HEK293 (cell line): ENCODE results near the gene PARP6.
A peak's percentile ranks its signal among the peaks of the same experiment; 100 is the strongest.

Source experiments
- ATF2 ChIP-seq: fragments of 450-650 bp; formaldehyde crosslinking; IDR thresholded peaks from 2 replicates; pipeline ENCODE4 v1.5.1; 2016; ENCODE audit warnings: missing biosample characterization, missing genetic modification characterization, low read depth
- KLF8 ChIP-seq: fragments of 450-650 bp; formaldehyde crosslinking; IDR thresholded peaks from 2 replicates; pipeline ENCODE4 v1.5.1; 2016; ENCODE audit warnings: missing biosample characterization, missing genetic modification characterization
- KLF9 ChIP-seq: fragments of 450-650 bp; formaldehyde crosslinking; IDR thresholded peaks from 2 replicates; pipeline ENCODE4 v1.5.1; 2016; ENCODE audit warnings: missing biosample characterization, missing genetic modification characterization, low read depth
- MEIS1 ChIP-seq: sonication (generic); formaldehyde crosslinking; IDR thresholded peaks from 2 replicates; pipeline ENCODE4 v1.8.1; 2022; ENCODE audit warnings: missing genetic modification reagents, mild to moderate bottlenecking, borderline replicate concordance
- OSR2 ChIP-seq: fragments of 450-650 bp; formaldehyde crosslinking; IDR thresholded peaks from 2 replicates; pipeline ENCODE4 v1.5.1; 2016; ENCODE audit warnings: missing biosample characterization, missing genetic modification characterization
- PRDM10 ChIP-seq: fragments of 450-650 bp; formaldehyde crosslinking; IDR thresholded peaks from 2 replicates; pipeline ENCODE4 v1.5.1; 2016; ENCODE audit warnings: missing biosample characterization, missing genetic modification characterization
- REPIN1 ChIP-seq: fragments of 450-650 bp; formaldehyde crosslinking; IDR thresholded peaks from 2 replicates; pipeline ENCODE4 v1.5.1; 2017; ENCODE audit warnings: missing biosample characterization, missing genetic modification characterization, low read depth
- TCF7L2 ChIP-seq: IDR thresholded peaks from 2 replicates; pipeline ENCODE4 v1.6.1; 2011; ENCODE audit warnings: low read depth, mild to moderate bottlenecking, inconsistent platforms, low read length, moderate library complexity, borderline replicate concordance
- TSHZ1 ChIP-seq: fragments of 450-650 bp; formaldehyde crosslinking; IDR thresholded peaks from 2 replicates; pipeline ENCODE4 v1.5.1; 2016; ENCODE audit warnings: missing biosample characterization, missing genetic modification characterization, borderline replicate concordance
- ZBTB17 ChIP-seq: fragments of 450-650 bp; formaldehyde crosslinking; IDR thresholded peaks from 2 replicates; pipeline ENCODE4 v1.5.1; 2016; ENCODE audit warnings: missing biosample characterization, missing genetic modification characterization
- ZEB2 ChIP-seq: fragments of 450-650 bp; formaldehyde crosslinking; IDR thresholded peaks from 2 replicates; pipeline ENCODE4 v1.5.1; 2016; ENCODE audit warnings: missing biosample characterization, missing genetic modification characterization
- ZFP3 ChIP-seq: fragments of 450-650 bp; formaldehyde crosslinking; IDR thresholded peaks from 2 replicates; pipeline ENCODE4 v1.5.1; 2016; ENCODE audit warnings: low read depth, missing biosample characterization, missing genetic modification characterization
- ZNF148 ChIP-seq: fragments of 450-650 bp; formaldehyde crosslinking; IDR thresholded peaks from 2 replicates; pipeline ENCODE4 v1.5.0; 2017; ENCODE audit warnings: missing biosample characterization, missing genetic modification characterization, borderline replicate concordance
- ZNF184 ChIP-seq: fragments of 450-650 bp; IDR thresholded peaks from 2 replicates; pipeline ENCODE4 v1.5.1; 2018; ENCODE audit warnings: missing biosample characterization, mild to moderate bottlenecking, missing genetic modification characterization
- ZNF280D ChIP-seq: fragments of 450-650 bp; formaldehyde crosslinking; IDR thresholded peaks from 2 replicates; pipeline ENCODE4 v1.5.1; 2016; ENCODE audit warnings: missing biosample characterization, missing genetic modification characterization
- ZNF302 ChIP-seq: fragments of 450-650 bp; formaldehyde crosslinking; IDR thresholded peaks from 2 replicates; pipeline ENCODE4 v1.5.1; 2016; ENCODE audit warnings: missing biosample characterization, missing genetic modification characterization, low read depth
- ZNF48 ChIP-seq: fragments of 450-650 bp; formaldehyde crosslinking; IDR thresholded peaks from 2 replicates; pipeline ENCODE4 v1.5.1; 2016; ENCODE audit warnings: missing biosample characterization, missing genetic modification characterization
- ZNF513 ChIP-seq: fragments of 450-650 bp; IDR thresholded peaks from 2 replicates; pipeline ENCODE4 v1.5.1; 2018; ENCODE audit warnings: missing biosample characterization, missing genetic modification characterization
- ZNF521 ChIP-seq: fragments of 450-650 bp; formaldehyde crosslinking; IDR thresholded peaks from 2 replicates; pipeline ENCODE4 v1.5.1; 2017; ENCODE audit warnings: missing biosample characterization, mild to moderate bottlenecking, missing genetic modification characterization
- ZNF585B ChIP-seq: fragments of 450-650 bp; formaldehyde crosslinking; IDR thresholded peaks from 2 replicates; pipeline ENCODE4 v1.5.1; 2016; ENCODE audit warnings: missing biosample characterization, missing genetic modification characterization
- ZNF621 ChIP-seq: fragments of 450-650 bp; formaldehyde crosslinking; IDR thresholded peaks from 2 replicates; pipeline ENCODE4 v1.5.1; 2017; ENCODE audit warnings: missing biosample characterization, missing genetic modification characterization
- ZNF658 ChIP-seq: fragments of 450-650 bp; formaldehyde crosslinking; IDR thresholded peaks from 2 replicates; pipeline ENCODE4; 2016; ENCODE audit warnings: missing biosample characterization, missing genetic modification characterization
- ZNF701 ChIP-seq: fragments of 450-650 bp; formaldehyde crosslinking; IDR thresholded peaks from 2 replicates; pipeline ENCODE4 v1.5.1; 2016; ENCODE audit warnings: missing biosample characterization, missing genetic modification characterization

PARP6 gene

GRCh38 chr15:72231066-72231832, 41.1 kb downstream of the PARP6 start, which contains the start of gene PKM (continued):
- TF ChIP-seq ZNF280D (tag by site-specific recombination) (no peak), ZNF621 (tag by site-specific recombination) (no peak), ATF2 (tag by site-specific recombination) (no peak; the same call in none of the 2 replicates), ZNF148 (tag by site-specific recombination) (peak; percentile 84; the same call in 1 of the 2 replicates), OSR2 (peak; percentile 91), TSHZ1 (tag by site-specific recombination) (peak; percentile 69; the same call in 1 of the 2 replicates), ZNF521 (tag by site-specific recombination) (no peak), REPIN1 (peak; percentile 22; the same call in 1 of the 2 replicates), ZNF658 (tag by site-specific recombination) (no peak), ZNF184 (tag by site-specific recombination) (no peak; the same call in none of the 2 replicates), ZFP3 (tag by site-specific recombination) (no peak), TCF7L2 (peak; percentile 41; the same call in 1 of the 2 replicates), ZNF585B (tag by site-specific recombination) (peak; percentile 4; the same call in 1 of the 2 replicates), KLF9 (tag by site-specific recombination) (peak; percentile 90), ZNF513 (tag by site-specific recombination) (no peak), KLF8 (tag by site-specific recombination) (peak; percentile 100), ZEB2 (tag by site-specific recombination) (peak; percentile 100), PRDM10 (peak; percentile 76), ZNF302 (no peak), MEIS1 (no peak), ZNF701 (tag by site-specific recombination) (no peak), ZBTB17 (tag by site-specific recombination) (peak; percentile 7; the same call in 1 of the 2 replicates), ZNF48 (tag by site-specific recombination) (no peak)
